Vagina (tissue), 2 donors: Measurements from ENCODE around the gene NEK6. TPM values are rescaled to one million over a fixed set of nuclear protein-coding genes. Genes with fewer than 3 reads are reported as not detected.

Experiments
- DNase-seq, 2 donors: peaks; one replicate each; pipeline ENCODE4 v3.0.0-alpha.2; 2017; ENCODE audit errors: extremely low spot score in 2 of 2
- H3K27ac ChIP-seq: fragments of 200-600 bp; sonication (generic); one replicate; pipeline ENCODE4 v1.5.1; 2019
- H3K27me3 ChIP-seq: fragments of 200-600 bp; sonication (generic); one replicate; pipeline ENCODE4 v1.5.1; 2019
- H3K36me3 ChIP-seq, 2 donors: fragments of 200-600 bp; sonication (generic); one replicate each; pipeline ENCODE4 v1.5.1; 2017 to 2019
- H3K4me1 ChIP-seq: fragments of 200-600 bp; sonication (generic); one replicate; pipeline ENCODE4 v1.5.1; 2019
- H3K4me3 ChIP-seq, 2 donors: fragments of 200-600 bp; sonication (generic); 1 replicate in 1 of 2; 2 replicates in 1 of 2; pipeline ENCODE4 v1.5.1; 2016 to 2019
- H3K9me3 ChIP-seq: fragments of 200-600 bp; sonication (generic); one replicate; pipeline ENCODE4 v1.5.1; 2019
- POLR2A ChIP-seq, 2 donors: fragments of 450-650 bp; IDR thresholded peaks; one replicate each; pipeline ENCODE4 v1.6.1; 2017; ENCODE audit warnings: antibody characterized with exemption in 2 of 2, mild to moderate bottlenecking in 2 of 2, moderate library complexity in 2 of 2
- POLR2AphosphoS5 ChIP-seq, 2 donors: sonication (generic); formaldehyde crosslinking; IDR thresholded peaks; one replicate each; pipeline ENCODE4 v1.9.0; 2017; ENCODE audit warnings: antibody characterized with exemption in 2 of 2, mild to moderate bottlenecking in 2 of 2, low read depth in 1 of 2; ENCODE audit not compliant: insufficient read depth in 1 of 2
- intact Hi-C: fragments of 100-400 bp; cut with DNase I; formaldehyde crosslinking; loops from one replicate; pipeline ENCODE4 v1.15.1; 2023
- total RNA-seq: library from RNA; depleted of rRNA; stranded (reverse); fragments of >200 nt; gene quantifications from one replicate; pipeline ENCODE4 v1.2.3, GENCODE V29; 2016
- TF ChIP-seq, protein P1 (sequence below), 3 experiments: fragments of 450-650 bp in 2 of 3; fragments of 200-600 bp in 1 of 3; sonication (generic) in 1 of 3; IDR thresholded peaks; one replicate each; pipeline ENCODE4 v1.5.1; 2017 to 2019; ENCODE audit warnings: antibody characterized with exemption in 3 of 3, mild to moderate bottlenecking in 2 of 3, moderate library complexity in 2 of 3

The NEK6 gene
- total RNA-seq, 1 donor from 2014 or later: 44.4 TPM

DNA sequence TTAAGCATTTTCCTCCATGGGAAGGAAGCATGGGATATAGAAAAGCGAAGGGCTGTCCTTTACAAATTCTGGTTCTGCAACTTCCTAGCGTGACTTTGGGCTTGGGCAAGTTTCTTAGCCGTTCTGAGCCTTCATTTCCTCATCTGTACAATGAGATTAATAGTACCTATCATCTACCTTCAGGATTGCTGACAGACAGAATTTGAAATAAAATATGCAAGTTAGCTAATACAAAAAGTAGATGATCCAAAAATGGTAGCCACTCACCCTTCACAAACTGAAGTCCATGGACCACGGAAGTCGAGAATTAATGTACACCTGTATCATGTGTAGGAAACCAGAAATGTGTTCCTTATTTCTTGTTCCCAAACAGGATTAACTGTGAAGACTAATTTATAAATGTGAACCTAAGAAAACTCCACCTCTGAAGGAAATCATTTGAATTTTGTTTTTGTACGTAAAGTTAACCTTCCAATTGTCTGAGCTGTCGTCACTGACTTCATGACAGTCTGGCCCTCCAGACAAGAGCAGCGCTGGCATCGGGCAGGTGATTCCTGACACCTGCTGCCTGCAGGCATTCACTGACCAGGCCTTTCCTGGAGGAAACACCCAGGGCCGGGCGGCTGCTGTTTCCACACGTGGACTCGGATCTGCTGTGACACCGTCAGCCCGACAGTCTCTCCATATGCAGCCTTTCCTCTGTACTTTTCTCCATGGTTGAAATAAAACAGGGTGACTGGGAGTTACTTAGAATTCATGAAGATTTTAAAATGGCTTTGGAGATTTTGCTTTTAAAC lies 94.1 kb downstream of the NEK6 start:
- H3K27me3 ChIP-seq: no peaks in the 10 kb centered on the region
- peaks cover 0 to 66% of the 10 kb centered on the region in 2 donors for H3K36me3 ChIP-seq
- intact Hi-C loops: no loop called here
- no peak overlapping the region for H3K27ac ChIP-seq
- DNase-seq: no peak
- no peaks in the 10 kb centered on the region for H3K9me3 ChIP-seq
- no peak for TF ChIP-seq POLR2A (IDR thresholded peaks at IDR 0.05)
- no peak for TF ChIP-seq POLR2AphosphoS5 (IDR thresholded peaks at IDR 0.05; ENCODE audit: insufficient read depth in 1 of 2, low read depth in 1 of 2)
- TF ChIP-seq, protein P1, sequence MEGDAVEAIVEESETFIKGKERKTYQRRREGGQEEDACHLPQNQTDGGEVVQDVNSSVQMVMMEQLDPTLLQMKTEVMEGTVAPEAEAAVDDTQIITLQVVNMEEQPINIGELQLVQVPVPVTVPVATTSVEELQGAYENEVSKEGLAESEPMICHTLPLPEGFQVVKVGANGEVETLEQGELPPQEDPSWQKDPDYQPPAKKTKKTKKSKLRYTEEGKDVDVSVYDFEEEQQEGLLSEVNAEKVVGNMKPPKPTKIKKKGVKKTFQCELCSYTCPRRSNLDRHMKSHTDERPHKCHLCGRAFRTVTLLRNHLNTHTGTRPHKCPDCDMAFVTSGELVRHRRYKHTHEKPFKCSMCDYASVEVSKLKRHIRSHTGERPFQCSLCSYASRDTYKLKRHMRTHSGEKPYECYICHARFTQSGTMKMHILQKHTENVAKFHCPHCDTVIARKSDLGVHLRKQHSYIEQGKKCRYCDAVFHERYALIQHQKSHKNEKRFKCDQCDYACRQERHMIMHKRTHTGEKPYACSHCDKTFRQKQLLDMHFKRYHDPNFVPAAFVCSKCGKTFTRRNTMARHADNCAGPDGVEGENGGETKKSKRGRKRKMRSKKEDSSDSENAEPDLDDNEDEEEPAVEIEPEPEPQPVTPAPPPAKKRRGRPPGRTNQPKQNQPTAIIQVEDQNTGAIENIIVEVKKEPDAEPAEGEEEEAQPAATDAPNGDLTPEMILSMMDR (IDR thresholded peaks at IDR 0.05): no peak
- no peak overlapping the region for H3K4me3 ChIP-seq
- H3K4me1 ChIP-seq: no peaks in the 10 kb centered on the region

DNA sequence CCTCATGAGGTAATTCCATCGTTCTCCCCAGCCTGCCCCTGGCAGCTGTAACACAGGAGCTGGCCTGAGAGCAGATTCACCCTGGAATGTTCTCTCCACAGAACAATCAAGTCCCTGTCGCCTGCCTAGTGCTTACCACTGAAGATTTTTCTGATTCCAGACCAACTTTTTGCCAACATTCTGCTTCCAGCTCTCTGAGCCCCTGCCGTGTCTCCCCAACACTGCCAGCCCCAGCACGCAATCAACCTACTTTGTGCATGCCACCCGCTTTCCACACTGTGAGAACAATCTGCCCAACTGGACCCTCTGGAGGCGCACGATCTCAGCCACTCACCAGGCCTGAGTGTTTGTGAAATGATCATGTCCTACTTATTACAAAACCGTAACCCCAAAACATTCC lies 94.9 kb downstream of the NEK6 start:
- Histone ChIP-seq H3K9me3 (no peaks in the 10 kb centered on the region), H3K27ac (no peak overlapping the region), H3K4me3 (no peak overlapping the region), H3K36me3 (peaks cover 0 to 59% of the 10 kb centered on the region in 2 donors), H3K27me3 (no peaks in the 10 kb centered on the region), H3K4me1 (no peaks in the 10 kb centered on the region)
- TF ChIP-seq, protein P1 (IDR thresholded peaks at IDR 0.05): no peak
- intact Hi-C loops: no loop called here
- DNase-seq: no peak

DNA sequence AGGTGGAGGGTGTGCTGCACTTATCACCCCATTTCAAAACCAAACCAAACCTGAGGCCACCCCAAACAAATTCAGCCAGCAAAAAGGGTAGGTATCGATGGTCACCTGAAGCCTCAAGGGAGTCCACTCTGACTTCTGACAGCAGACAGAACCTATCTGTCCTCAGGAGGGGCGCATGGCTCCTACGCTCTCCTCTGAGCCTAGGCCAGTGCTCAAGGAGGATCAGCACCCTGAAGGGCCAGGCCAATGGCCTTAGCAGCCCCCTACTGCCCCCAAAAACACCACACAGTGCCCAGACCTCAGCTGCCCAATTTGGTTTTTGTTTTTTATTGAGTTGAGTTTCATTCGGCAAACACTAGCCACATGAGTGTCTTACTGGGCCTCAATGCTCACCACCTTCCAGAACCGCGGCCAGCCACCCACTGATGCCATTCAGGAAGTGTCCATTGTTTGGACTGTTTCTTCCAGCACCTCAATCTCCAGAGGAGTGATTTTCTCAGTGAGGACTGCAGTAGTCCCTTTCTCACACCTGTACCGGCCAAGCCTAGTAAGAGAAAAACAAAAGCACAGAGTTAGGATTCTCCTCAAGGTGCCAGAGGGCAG lies 95.5 kb downstream of the NEK6 start:
- Histone ChIP-seq H3K4me3 (no peak overlapping the region), H3K4me1 (no peaks in the 10 kb centered on the region), H3K27me3 (no peaks in the 10 kb centered on the region), H3K9me3 (no peaks in the 10 kb centered on the region), H3K36me3 (peaks cover 0 to 52% of the 10 kb centered on the region in 2 donors), H3K27ac (no peak overlapping the region)
- intact Hi-C loops: no loop called here
- no peak for DNase-seq
- TF ChIP-seq POLR2AphosphoS5 (IDR thresholded peaks at IDR 0.05; ENCODE audit: insufficient read depth in 1 of 2, low read depth in 1 of 2) (no peak), POLR2A (IDR thresholded peaks at IDR 0.05) (no peak)
- TF ChIP-seq, protein P1 (IDR thresholded peaks at IDR 0.05): no peak

DNA sequence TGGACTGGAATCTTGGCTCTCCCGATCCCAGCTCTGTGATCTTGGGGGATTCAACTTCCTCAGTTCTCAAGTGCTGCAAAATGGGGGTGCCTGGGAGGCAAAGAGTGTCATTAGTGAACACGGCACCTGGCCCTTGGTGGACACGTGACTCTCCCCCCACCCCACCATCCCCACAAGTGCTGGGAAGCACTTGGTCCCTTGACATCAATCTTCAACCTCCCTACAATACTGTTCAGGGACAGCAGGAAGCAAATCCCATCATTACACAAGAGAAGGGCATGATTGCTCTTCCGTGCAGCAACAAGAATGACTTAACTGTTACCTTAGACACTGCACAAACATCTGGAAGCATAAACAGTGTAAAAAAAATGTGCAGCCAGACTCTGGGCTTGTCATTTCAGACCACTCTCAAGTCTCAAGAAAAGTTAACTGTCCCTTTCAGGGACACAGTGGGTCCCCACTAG lies 96.1 kb downstream of the NEK6 start:
- Histone ChIP-seq H3K27me3 (no peaks in the 10 kb centered on the region), H3K36me3 (peaks cover 0 to 46% of the 10 kb centered on the region in 2 donors), H3K4me1 (no peaks in the 10 kb centered on the region), H3K9me3 (no peaks in the 10 kb centered on the region), H3K27ac (no peak overlapping the region), H3K4me3 (no peak overlapping the region)
- intact Hi-C loops: no loop called here
- no peak for TF ChIP-seq POLR2A (IDR thresholded peaks at IDR 0.05)
- TF ChIP-seq, protein P1 (IDR thresholded peaks at IDR 0.05): no peak
- no peak for TF ChIP-seq POLR2AphosphoS5 (IDR thresholded peaks at IDR 0.05; ENCODE audit: insufficient read depth in 1 of 2, low read depth in 1 of 2)
- no peak for DNase-seq
